ENCODE results near the gene ZNF37A.

Gene ZNF37A

DNA sequence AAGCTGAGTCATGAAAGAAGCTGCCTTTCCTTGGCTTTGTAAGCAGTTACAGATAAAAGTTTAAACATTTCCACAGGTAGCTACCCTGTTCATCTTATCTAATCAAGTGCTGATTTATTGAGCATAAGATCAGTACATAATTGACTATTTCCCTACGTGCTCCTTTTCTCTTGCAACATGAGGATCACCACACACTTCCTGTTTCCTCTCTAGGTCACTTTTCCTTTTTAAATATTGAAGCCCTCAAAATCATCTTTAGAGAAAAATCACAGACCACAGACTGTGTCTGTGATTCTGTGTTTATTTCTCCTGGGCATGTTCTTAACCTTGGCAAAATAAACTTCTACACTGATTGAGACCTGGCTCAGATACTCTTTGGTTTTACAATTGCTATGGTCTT lies 69.5 kb downstream of the ZNF37A start:
- Histone ChIP-seq H2AFZ (ENCODE audit: low read depth, low read length, severe bottlenecking) (no peak overlapping the region), H3K9ac (ENCODE audit: low read length) (no peak overlapping the region), H3K36me3 (ENCODE audit: low read length) (no peaks in the 10 kb centered on the region), H3K27me3 (ENCODE audit: low read length) (no peaks in the 10 kb centered on the region), H3K27ac (ENCODE audit: low read depth, low read length) (no peak overlapping the region), H4K20me1 (ENCODE audit: low read depth, low read length) (no peaks in the 10 kb centered on the region), H3K4me2 (ENCODE audit: low read depth, low read length, poor library complexity, severe bottlenecking) (no peak overlapping the region), H3F3A (ENCODE audit: insufficient read depth) (no peaks in the 10 kb centered on the region), H3K9me3 (ENCODE audit: insufficient read depth, low read length) (no peaks in the 10 kb centered on the region; the same call in 1 of the 2 replicates), H3K9me2 (replicated peaks; ENCODE audit: insufficient read depth, low read length) (no peaks in the 10 kb centered on the region), H3K79me2 (ENCODE audit: insufficient read depth, low read length) (no peaks in the 10 kb centered on the region), H3K4me3 (ENCODE audit: insufficient read depth, low read length, poor library complexity, severe bottlenecking) (no peak overlapping the region)
- TF ChIP-seq CTCF (IDR thresholded peaks at IDR 0.05; ENCODE audit: insufficient read depth, low read length, poor library complexity, severe bottlenecking) (no peak), EZH2phosphoT487 (conservative IDR thresholded peaks at IDR 0.05; ENCODE audit: low read length) (no peak)

DNA sequence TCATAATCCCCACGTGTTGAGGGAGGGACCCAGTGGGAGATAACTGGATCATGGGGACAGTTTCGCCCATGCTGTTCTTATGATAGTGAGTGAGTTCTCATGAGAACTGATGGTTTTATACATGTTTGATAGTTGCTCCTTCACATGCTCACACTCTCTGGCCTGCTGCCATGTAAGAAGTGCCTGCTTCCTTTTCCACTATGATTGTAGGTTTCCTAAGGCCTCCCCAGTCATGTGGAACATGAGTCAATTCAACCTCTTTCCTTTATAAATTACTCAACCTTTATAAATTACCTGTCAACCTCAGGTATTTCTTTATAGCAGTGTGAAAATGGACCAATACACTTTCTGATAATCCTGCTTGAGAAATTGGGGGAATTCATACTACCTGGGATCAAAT lies 80.2 kb downstream of the ZNF37A start:
- Histone ChIP-seq H3K27me3 (ENCODE audit: low read length) (no peaks in the 10 kb centered on the region), H3K36me3 (ENCODE audit: low read length) (no peaks in the 10 kb centered on the region), H4K20me1 (ENCODE audit: low read depth, low read length) (no peaks in the 10 kb centered on the region)

GRCh38 chr10:38184477-38184876 lies 90.3 kb downstream of the ZNF37A start:
- H3K9me3 ChIP-seq (ENCODE audit: insufficient read depth, low read length) = no peaks in the 10 kb centered on the region
- no peak overlapping the region for H3K9ac ChIP-seq (ENCODE audit: low read length)
- no peak overlapping the region for H2AFZ ChIP-seq (ENCODE audit: low read depth, low read length, severe bottlenecking)
- H3K36me3 ChIP-seq (ENCODE audit: low read length) = no peaks in the 10 kb centered on the region
- H3K4me3 ChIP-seq (ENCODE audit: insufficient read depth, low read length, poor library complexity, severe bottlenecking) = no peak overlapping the region
- no peaks in the 10 kb centered on the region for H3K27me3 ChIP-seq (ENCODE audit: low read length)
- H4K20me1 ChIP-seq (ENCODE audit: low read depth, low read length) = no peaks in the 10 kb centered on the region
- no peaks in the 10 kb centered on the region for H3K9me2 ChIP-seq (replicated peaks; ENCODE audit: insufficient read depth, low read length)
- H3F3A ChIP-seq (ENCODE audit: insufficient read depth) = no peaks in the 10 kb centered on the region
- TF ChIP-seq CTCF (IDR thresholded peaks at IDR 0.05; ENCODE audit: insufficient read depth, low read length, poor library complexity, severe bottlenecking) = no peak
- TF ChIP-seq EZH2phosphoT487 (conservative IDR thresholded peaks at IDR 0.05; ENCODE audit: low read length) = no peak
- no peaks in the 10 kb centered on the region for H3K79me2 ChIP-seq (ENCODE audit: insufficient read depth, low read length)
- no peak overlapping the region for H3K27ac ChIP-seq (ENCODE audit: low read depth, low read length)
- H3K4me2 ChIP-seq (ENCODE audit: low read depth, low read length, poor library complexity, severe bottlenecking) = no peak overlapping the region

More for the DNA sequence above, 80.2 kb downstream of the ZNF37A start:
- no peak overlapping the region for H3K4me2 ChIP-seq (ENCODE audit: low read depth, low read length, poor library complexity, severe bottlenecking)
- no peaks in the 10 kb centered on the region for H3K9me3 ChIP-seq (ENCODE audit: insufficient read depth, low read length)
- no peak overlapping the region for H3K9ac ChIP-seq (ENCODE audit: low read length)
- H3K4me3 ChIP-seq (ENCODE audit: insufficient read depth, low read length, poor library complexity, severe bottlenecking) = no peak overlapping the region
- H3K9me2 ChIP-seq (replicated peaks; ENCODE audit: insufficient read depth, low read length) = no peaks in the 10 kb centered on the region
- no peaks in the 10 kb centered on the region for H3F3A ChIP-seq (ENCODE audit: insufficient read depth)
- TF ChIP-seq CTCF (IDR thresholded peaks at IDR 0.05; ENCODE audit: insufficient read depth, low read length, poor library complexity, severe bottlenecking) (no peak), EZH2phosphoT487 (conservative IDR thresholded peaks at IDR 0.05; ENCODE audit: low read length) (no peak)
- H3K27ac ChIP-seq (ENCODE audit: low read depth, low read length) = no peak overlapping the region
- H3K79me2 ChIP-seq (ENCODE audit: insufficient read depth, low read length) = no peaks in the 10 kb centered on the region
- H2AFZ ChIP-seq (ENCODE audit: low read depth, low read length, severe bottlenecking) = no peak overlapping the region
